ENCODE data around the gene TNNI3K.

TNNI3K gene

GRCh38 chr1:74396462-74396861 is 161.3 kb downstream of the TNNI3K start:
- DNase-seq, result no peak

GRCh38 chr1:74396933-74397332 is 161.7 kb downstream of the TNNI3K start:
- no peak for DNase-seq

GRCh38 chr1:74399249-74399648 is 164.1 kb downstream of the TNNI3K start:
- DNase-seq, result no peak

- DNase-seq, result no peak
These were observed 167.7 kb downstream of the TNNI3K start for GRCh38 chr1:74402873-74403272.

GRCh38 chr1:74403606-74404005 is 168.4 kb downstream of the TNNI3K start:
- no peak for DNase-seq

GRCh38 chr1:74406759-74407158 is 171.6 kb downstream of the TNNI3K start:
- no peak for DNase-seq

GRCh38 chr1:74407902-74408301 is 172.7 kb downstream of the TNNI3K start:
- no peak for DNase-seq

- no peak for DNase-seq
These were observed 177.1 kb downstream of the TNNI3K start for GRCh38 chr1:74412244-74412643.

GRCh38 chr1:74415935-74416334 is 180.7 kb downstream of the TNNI3K start:
- no peak for DNase-seq

GRCh38 chr1:74419611-74420010 is 184.4 kb downstream of the TNNI3K start:
- DNase-seq, result no peak

GRCh38 chr1:74420467-74420866 is 185.3 kb downstream of the TNNI3K start:
- no peak for DNase-seq

GRCh38 chr1:74422421-74423292 is 187.5 kb downstream of the TNNI3K start:
- DNase-seq, result no peak

GRCh38 chr1:74423471-74423870 is 188.3 kb downstream of the TNNI3K start:
- DNase-seq, result no peak

- no peak for DNase-seq
These were observed 190.5 kb downstream of the TNNI3K start for GRCh38 chr1:74425676-74426075.

GRCh38 chr1:74426208-74426937 is 191.2 kb downstream of the TNNI3K start:
- DNase-seq, result no peak

GRCh38 chr1:74427681-74428080 is 192.5 kb downstream of the TNNI3K start:
- DNase-seq, result no peak

- DNase-seq, result no peak
These were observed 194.4 kb downstream of the TNNI3K start for GRCh38 chr1:74429580-74429979.

- no peak for DNase-seq
These were observed 195.3 kb downstream of the TNNI3K start for GRCh38 chr1:74430342-74430934.

- DNase-seq, result no peak
These were observed 196.3 kb downstream of the TNNI3K start for GRCh38 chr1:74431531-74431930.

- DNase-seq, result no peak
These were observed 197.1 kb downstream of the TNNI3K start for GRCh38 chr1:74432325-74432724.

- no peak for DNase-seq
These were observed 199.1 kb downstream of the TNNI3K start for GRCh38 chr1:74434321-74434720.

- DNase-seq, result no peak
These were observed 200.9 kb downstream of the TNNI3K start for GRCh38 chr1:74436078-74436477.

- no peak for DNase-seq
These were observed 201.8 kb downstream of the TNNI3K start for GRCh38 chr1:74437035-74437434.

- DNase-seq, result no peak
These were observed 216.8 kb downstream of the TNNI3K start for GRCh38 chr1:74452035-74452434.
